HepG2 (cell line): ENCODE measurements around the gene NSG2. TPM values are rescaled to one million over a fixed set of nuclear protein-coding genes. Genes with fewer than 3 reads are reported as not detected.
A peak's percentile ranks its signal among the peaks of the same experiment; 100 is the strongest.

Experiments
- FOXA1 ChIP-seq, 2 experiments: fragments of 450-650 bp in 1 of 2; sonication (generic) in 1 of 2; formaldehyde crosslinking in 1 of 2; IDR thresholded peaks; 2 replicates each; pipeline versions ENCODE4 v1.4.0 to v1.6.1; 2016 to 2020; ENCODE audit warnings: missing genetic modification reagents in 1 of 2
- NR2F6 ChIP-seq, 2 experiments: IDR thresholded peaks; 2 replicates each; pipeline ENCODE4 v1.6.1; 2016; ENCODE audit warnings: antibody characterized with exemption in 1 of 2, mild to moderate bottlenecking in 1 of 2
- PATZ1 ChIP-seq: sonication (generic); formaldehyde crosslinking; IDR thresholded peaks from 2 replicates; pipeline ENCODE4 v1.4.0; 2020; ENCODE audit warnings: missing genetic modification reagents
- PBX3 ChIP-seq: sonication (generic); formaldehyde crosslinking; IDR thresholded peaks from 2 replicates; pipeline ENCODE4 v1.8.1; 2023; ENCODE audit warnings: missing genetic modification reagents, inconsistent platforms, borderline replicate concordance
- RFX3 ChIP-seq: IDR thresholded peaks from 2 replicates; pipeline ENCODE4 v1.6.1; 2016; ENCODE audit warnings: missing biosample characterization, missing genetic modification reagents
- SALL1 ChIP-seq: sonication (generic); formaldehyde crosslinking; IDR thresholded peaks from 2 replicates; pipeline ENCODE4 v1.8.0; 2022; ENCODE audit warnings: mild to moderate bottlenecking, missing genetic modification reagents
- SOX13 ChIP-seq, 3 experiments: fragments of 450-650 bp in 1 of 3; sonication (generic) in 1 of 3; formaldehyde crosslinking in 1 of 3; IDR thresholded peaks in 2 of 3; conservative IDR thresholded peaks in 1 of 3; 2 replicates each; pipeline versions ENCODE4 v1.5.0 to v1.6.1; 2016 to 2020; ENCODE audit warnings: antibody characterized with exemption in 1 of 3, mild to moderate bottlenecking in 1 of 3, missing compliant biosample characterization in 1 of 3, missing genetic modification reagents in 1 of 3, moderate library complexity in 1 of 3
- TCF7 ChIP-seq: sonication (generic); IDR thresholded peaks from 2 replicates; pipeline ENCODE4 v1.6.1; 2016; ENCODE audit warnings: antibody characterized with exemption, low read depth
- TEAD3 ChIP-seq: optimal IDR thresholded peaks from 2 replicates; pipeline ENCODE3; 2016; ENCODE audit warnings: borderline replicate concordance
- ZNF205 ChIP-seq: IDR thresholded peaks from 2 replicates; pipeline ENCODE4 v1.6.1; 2018; ENCODE audit warnings: missing biosample characterization, missing genetic modification reagents
- ZNF264 ChIP-seq: sonication (generic); formaldehyde crosslinking; IDR thresholded peaks from 2 replicates; pipeline ENCODE4 v1.4.0; 2020; ENCODE audit warnings: missing genetic modification reagents
- ZNF331 ChIP-seq: sonication (generic); formaldehyde crosslinking; IDR thresholded peaks from 2 replicates; pipeline ENCODE4 v1.4.0; 2020; ENCODE audit warnings: missing genetic modification reagents
- polyA plus RNA-seq, 8 experiments: library from polyadenylated mRNA; depleted of rRNA in 3 of 8; stranded (reverse) in 7 of 8; unstranded in 1 of 8; fragments of >200 nt; fragmentation: Illumina TruSeq in 4 of 8; extraction: Trizol in 4 of 8; gene quantifications; 2 replicates each; pipeline versions ENCODE4 v1.2.1 to v1.2.3, GENCODE V29; 2011 to 2016; ENCODE audit warnings: low read depth in 4 of 8, missing spikeins in 1 of 8, mixed read lengths in 1 of 8; ENCODE audit not compliant: insufficient read depth in 1 of 8
- total RNA-seq, 5 experiments: library from RNA; depleted of rRNA; stranded (reverse); fragments of >200 nt; fragmentation: Illumina TruSeq; extraction: Trizol; gene quantifications; 2 replicates each; pipeline ENCODE4 v1.2.3, GENCODE V29; 2016; ENCODE audit warnings: low read depth in 1 of 5
- TF ChIP-seq, protein P1 (sequence below): IDR thresholded peaks from 2 replicates; pipeline ENCODE4 v1.4.0; 2020; ENCODE audit warnings: mild to moderate bottlenecking, missing genetic modification reagents
- TF ChIP-seq, protein P2 (sequence below): sonication (generic); formaldehyde crosslinking; conservative IDR thresholded peaks from 2 replicates; pipeline ENCODE4 v1.4.0; 2020; ENCODE audit warnings: mild to moderate bottlenecking, missing genetic modification reagents, moderate library complexity
- TF ChIP-seq, protein P3 (sequence below): IDR thresholded peaks from 2 replicates; pipeline ENCODE4 v1.6.1; 2012; ENCODE audit warnings: inconsistent platforms

NSG2 gene
- total and polyA plus RNA-seq, 2 of the 13 experiments (the other 11 are each of a cell fraction or from before 2014, with no cell fraction given), result 0.21 TPM; not detected in 1

- TF ChIP-seq RFX3 (CRISPR knock-in tag) (peak; percentile 52; the same call in 1 of the 2 replicates), ZNF331 (CRISPR knock-in tag) (peak; percentile 22; the same call in 1 of the 2 replicates), TEAD3 (peak; percentile 67), PATZ1 (peak; percentile 60; the same call in 1 of the 2 replicates), FOXA1 (IDR thresholded peaks at IDR 0.05) (no peak), FOXA1 (CRISPR knock-in tag; IDR thresholded peaks at IDR 0.05) (0 out of 2 replicates have a peak, but pooled peaks have one; percentile 18), NR2F6 (IDR thresholded peaks at IDR 0.05) (0 out of 2 replicates have a peak, but pooled peaks have one; percentile 18), NR2F6 (CRISPR knock-in tag; IDR thresholded peaks at IDR 0.05) (no peak), SALL1 (CRISPR knock-in tag) (0 out of 2 replicates have a peak, but pooled peaks have one; percentile 9), ZNF205 (peak; percentile 99), SOX13 (IDR thresholded peaks at IDR 0.05) (no peak), SOX13 (CRISPR knock-in tag; conservative IDR thresholded peaks at IDR 0.05 in 1 of 2, IDR thresholded peaks at IDR 0.05 in 1 of 2) (0 out of 4 replicates have a peak, but pooled peaks of 1 of the 2 experiments have one; percentile 17), ZNF264 (CRISPR knock-in tag) (no peak), PBX3 (no peak), TCF7 (peak; percentile 20; the same call in 1 of the 2 replicates)
- TF ChIP-seq, protein P1, sequence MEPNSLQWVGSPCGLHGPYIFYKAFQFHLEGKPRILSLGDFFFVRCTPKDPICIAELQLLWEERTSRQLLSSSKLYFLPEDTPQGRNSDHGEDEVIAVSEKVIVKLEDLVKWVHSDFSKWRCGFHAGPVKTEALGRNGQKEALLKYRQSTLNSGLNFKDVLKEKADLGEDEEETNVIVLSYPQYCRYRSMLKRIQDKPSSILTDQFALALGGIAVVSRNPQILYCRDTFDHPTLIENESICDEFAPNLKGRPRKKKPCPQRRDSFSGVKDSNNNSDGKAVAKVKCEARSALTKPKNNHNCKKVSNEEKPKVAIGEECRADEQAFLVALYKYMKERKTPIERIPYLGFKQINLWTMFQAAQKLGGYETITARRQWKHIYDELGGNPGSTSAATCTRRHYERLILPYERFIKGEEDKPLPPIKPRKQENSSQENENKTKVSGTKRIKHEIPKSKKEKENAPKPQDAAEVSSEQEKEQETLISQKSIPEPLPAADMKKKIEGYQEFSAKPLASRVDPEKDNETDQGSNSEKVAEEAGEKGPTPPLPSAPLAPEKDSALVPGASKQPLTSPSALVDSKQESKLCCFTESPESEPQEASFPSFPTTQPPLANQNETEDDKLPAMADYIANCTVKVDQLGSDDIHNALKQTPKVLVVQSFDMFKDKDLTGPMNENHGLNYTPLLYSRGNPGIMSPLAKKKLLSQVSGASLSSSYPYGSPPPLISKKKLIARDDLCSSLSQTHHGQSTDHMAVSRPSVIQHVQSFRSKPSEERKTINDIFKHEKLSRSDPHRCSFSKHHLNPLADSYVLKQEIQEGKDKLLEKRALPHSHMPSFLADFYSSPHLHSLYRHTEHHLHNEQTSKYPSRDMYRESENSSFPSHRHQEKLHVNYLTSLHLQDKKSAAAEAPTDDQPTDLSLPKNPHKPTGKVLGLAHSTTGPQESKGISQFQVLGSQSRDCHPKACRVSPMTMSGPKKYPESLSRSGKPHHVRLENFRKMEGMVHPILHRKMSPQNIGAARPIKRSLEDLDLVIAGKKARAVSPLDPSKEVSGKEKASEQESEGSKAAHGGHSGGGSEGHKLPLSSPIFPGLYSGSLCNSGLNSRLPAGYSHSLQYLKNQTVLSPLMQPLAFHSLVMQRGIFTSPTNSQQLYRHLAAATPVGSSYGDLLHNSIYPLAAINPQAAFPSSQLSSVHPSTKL (CRISPR knock-in tag), result 0 out of 2 replicates have a peak, but pooled peaks have one; percentile 19
- TF ChIP-seq, protein P2, sequence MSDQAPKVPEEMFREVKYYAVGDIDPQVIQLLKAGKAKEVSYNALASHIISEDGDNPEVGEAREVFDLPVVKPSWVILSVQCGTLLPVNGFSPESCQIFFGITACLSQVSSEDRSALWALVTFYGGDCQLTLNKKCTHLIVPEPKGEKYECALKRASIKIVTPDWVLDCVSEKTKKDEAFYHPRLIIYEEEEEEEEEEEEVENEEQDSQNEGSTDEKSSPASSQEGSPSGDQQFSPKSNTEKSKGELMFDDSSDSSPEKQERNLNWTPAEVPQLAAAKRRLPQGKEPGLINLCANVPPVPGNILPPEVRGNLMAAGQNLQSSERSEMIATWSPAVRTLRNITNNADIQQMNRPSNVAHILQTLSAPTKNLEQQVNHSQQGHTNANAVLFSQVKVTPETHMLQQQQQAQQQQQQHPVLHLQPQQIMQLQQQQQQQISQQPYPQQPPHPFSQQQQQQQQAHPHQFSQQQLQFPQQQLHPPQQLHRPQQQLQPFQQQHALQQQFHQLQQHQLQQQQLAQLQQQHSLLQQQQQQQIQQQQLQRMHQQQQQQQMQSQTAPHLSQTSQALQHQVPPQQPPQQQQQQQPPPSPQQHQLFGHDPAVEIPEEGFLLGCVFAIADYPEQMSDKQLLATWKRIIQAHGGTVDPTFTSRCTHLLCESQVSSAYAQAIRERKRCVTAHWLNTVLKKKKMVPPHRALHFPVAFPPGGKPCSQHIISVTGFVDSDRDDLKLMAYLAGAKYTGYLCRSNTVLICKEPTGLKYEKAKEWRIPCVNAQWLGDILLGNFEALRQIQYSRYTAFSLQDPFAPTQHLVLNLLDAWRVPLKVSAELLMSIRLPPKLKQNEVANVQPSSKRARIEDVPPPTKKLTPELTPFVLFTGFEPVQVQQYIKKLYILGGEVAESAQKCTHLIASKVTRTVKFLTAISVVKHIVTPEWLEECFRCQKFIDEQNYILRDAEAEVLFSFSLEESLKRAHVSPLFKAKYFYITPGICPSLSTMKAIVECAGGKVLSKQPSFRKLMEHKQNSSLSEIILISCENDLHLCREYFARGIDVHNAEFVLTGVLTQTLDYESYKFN (CRISPR knock-in tag), result peak; percentile 51
- TF ChIP-seq, protein P3, sequence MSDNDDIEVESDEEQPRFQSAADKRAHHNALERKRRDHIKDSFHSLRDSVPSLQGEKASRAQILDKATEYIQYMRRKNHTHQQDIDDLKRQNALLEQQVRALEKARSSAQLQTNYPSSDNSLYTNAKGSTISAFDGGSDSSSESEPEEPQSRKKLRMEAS, result peak; percentile 21; the same call in 1 of the 2 replicates
Observed at GRCh38 chr5:174065528-174066197, 20.2 kb downstream of the NSG2 start (continued).
